Thyroid gland (tissue), 4 donors: Measurements from ENCODE around the gene GPANK1. TPM values are rescaled to one million over a fixed set of nuclear protein-coding genes. Genes with fewer than 3 reads are reported as not detected.

Source experiments
- DNase-seq, 2 donors: peaks; one replicate each; pipeline ENCODE4 v3.0.0-alpha.2; 2019
- H3K27ac ChIP-seq, 3 donors: fragments of 200-600 bp; sonication (generic); 1 replicate in 2 of 3; 2 replicates in 1 of 3; pipeline ENCODE4 v1.5.1; 2016 to 2019; ENCODE audit warnings: mild to moderate bottlenecking in 1 of 3, moderate library complexity in 1 of 3
- H3K27me3 ChIP-seq: fragments of 200-600 bp; sonication (generic); one replicate; pipeline ENCODE4 v1.5.1; 2019
- H3K36me3 ChIP-seq, 2 donors: fragments of 200-600 bp; sonication (generic); one replicate each; pipeline ENCODE4 v1.5.1; 2016 to 2019
- H3K4me1 ChIP-seq, 2 donors: fragments of 200-600 bp; sonication (generic); one replicate each; pipeline ENCODE4 v1.5.1; 2017 to 2019
- H3K4me3 ChIP-seq, 3 donors: fragments of 200-600 bp; sonication (generic); replicated peaks in 1 of 3; 1 replicate in 2 of 3; 2 replicates in 1 of 3; pipeline ENCODE4 v1.5.1; 2016; ENCODE audit warnings: mild to moderate bottlenecking in 1 of 3
- H3K9me3 ChIP-seq: fragments of 200-600 bp; sonication (generic); one replicate; pipeline ENCODE4 v1.5.1; 2017
- CTCF ChIP-seq, 6 experiments: fragments of 200-600 bp in 3 of 6; fragments of 450-650 bp in 3 of 6; sonication (generic) in 3 of 6; IDR thresholded peaks; one replicate each; pipeline ENCODE4 v1.5.1; 2016 to 2019; ENCODE audit warnings: antibody characterized with exemption in 6 of 6, mild to moderate bottlenecking in 2 of 6, inconsistent platforms in 1 of 6, moderate library complexity in 1 of 6
- POLR2A ChIP-seq, 2 donors: fragments of 450-650 bp; IDR thresholded peaks; one replicate each; pipeline ENCODE4 v1.6.1; 2017; ENCODE audit warnings: antibody characterized with exemption in 2 of 2, mild to moderate bottlenecking in 2 of 2, moderate library complexity in 1 of 2
- WGBS, 2 donors: methylation state at CpG; one replicate each; pipeline ENCODE4 v1.1.5; 2017; 5-methylcytosine and 5-hydroxymethylcytosine counted together
- intact Hi-C: fragments of 100-400 bp; cut with DNase I; formaldehyde crosslinking; loops from one replicate; pipeline ENCODE4 v1.15.1; 2023
- total RNA-seq, 4 donors: library from RNA; depleted of rRNA; stranded (reverse); fragments of >200 nt; gene quantifications; one replicate each; pipeline ENCODE4 v1.2.3, GENCODE V29; 2016

The GPANK1 gene
- total RNA-seq, 4 donors from 2014 or later, result 15.7 to 23.2 (median 22.1) TPM

GRCh38 chr6:31661262-31662123 is 3.3 kb downstream of the GPANK1 start:
- Histone ChIP-seq H3K27me3 (no peaks in the 10 kb centered on the region), H3K4me1 (peaks cover 41 to 51% of the 10 kb centered on the region in 2 donors), H3K27ac (peak overlapping the region in 2 of 3 donors; percentile 59 to 81), H3K4me3 (no peak overlapping the region), H3K36me3 (peaks cover 0 to 6% of the 10 kb centered on the region in 2 donors), H3K9me3 (no peaks in the 10 kb centered on the region)
- 83 to 87% methylated on average over 12 of the region's 12 CpGs for WGBS, 2 donors
- TF ChIP-seq CTCF (IDR thresholded peaks at IDR 0.05) (no peak), POLR2A (IDR thresholded peaks at IDR 0.05) (no peak)
- intact Hi-C loops, result no loop called here
- DNase-seq, result no peak

GRCh38 chr6:31660381-31661261 is 4.2 kb downstream of the GPANK1 start, which contains the start of gene C6orf47:
Gene C6orf47, minus strand, starts transcription at chr6:31660778. Its CDS starts 831 bp downstream, at chr6:31659947.
- Histone ChIP-seq H3K27ac (peak within 1 kb of the TSS; percentile 59 to 82 (median 81)), H3K9me3 (no peaks in the 10 kb centered on the region), H3K4me1 (peaks cover 38 to 51% of the 10 kb centered on the region in 2 donors), H3K27me3 (no peaks in the 10 kb centered on the region), H3K4me3 (peak within 1 kb of the TSS; percentile 54 to 88 (median 83)), H3K36me3 (peaks cover 0 to 6% of the 10 kb centered on the region in 2 donors)
- intact Hi-C loops, result no loop called here
- TF ChIP-seq POLR2A (IDR thresholded peaks at IDR 0.05), result peak in 1 of 2 donors; percentile 80
- TF ChIP-seq CTCF (IDR thresholded peaks at IDR 0.05), result no peak
- 0 to 1% methylated on average over 21 to 39 of the region's 52 CpGs for WGBS, 2 donors
- peak; percentile 89 to 90 for DNase-seq

GRCh38 chr6:31659649-31660380 is 5.0 kb downstream of the GPANK1 start:
- DNase-seq, result peak; percentile 11 to 24
- no peaks in the 10 kb centered on the region for H3K9me3 ChIP-seq
- peaks cover 0 to 6% of the 10 kb centered on the region in 2 donors for H3K36me3 ChIP-seq
- 11 to 55% methylated on average over 2 to 7 of the region's 13 CpGs for WGBS, 2 donors
- peak overlapping the region; percentile 59 to 82 (median 81) for H3K27ac ChIP-seq
- peak overlapping the region; percentile 54 to 88 (median 83) for H3K4me3 ChIP-seq
- no peak for TF ChIP-seq POLR2A (IDR thresholded peaks at IDR 0.05)
- no peak for TF ChIP-seq CTCF (IDR thresholded peaks at IDR 0.05)
- H3K27me3 ChIP-seq, result no peaks in the 10 kb centered on the region
- intact Hi-C loops, result no loop called here
- peaks cover 38 to 51% of the 10 kb centered on the region in 2 donors for H3K4me1 ChIP-seq

- Histone ChIP-seq H3K27ac (no peak overlapping the region), H3K36me3 (peaks cover 0 to 6% of the 10 kb centered on the region in 2 donors), H3K4me3 (peak overlapping the region in 1 of 3 donors; percentile 88), H3K9me3 (no peaks in the 10 kb centered on the region), H3K27me3 (no peaks in the 10 kb centered on the region), H3K4me1 (peaks cover 34 to 48% of the 10 kb centered on the region in 2 donors)
- TF ChIP-seq CTCF (IDR thresholded peaks at IDR 0.05) (no peak), POLR2A (IDR thresholded peaks at IDR 0.05) (no peak)
- intact Hi-C loops, result no loop called here
- DNase-seq, result no peak
- 85 to 86% methylated on average over 11 to 13 of the region's 13 CpGs for WGBS, 2 donors
These were observed 5.7 kb downstream of the GPANK1 start for GRCh38 chr6:31658983-31659648.
